ENCODE measurements around the gene PLXNB3. TPM values are rescaled to one million over a fixed set of nuclear protein-coding genes. Genes with fewer than 3 reads are reported as not detected.

The PLXNB3 gene
- total and polyA plus RNA-seq, 2 of the 13 experiments (the other 11 are each of a cell fraction or from before 2014, with no cell fraction given), result 3.0 to 6.9 TPM

DNA sequence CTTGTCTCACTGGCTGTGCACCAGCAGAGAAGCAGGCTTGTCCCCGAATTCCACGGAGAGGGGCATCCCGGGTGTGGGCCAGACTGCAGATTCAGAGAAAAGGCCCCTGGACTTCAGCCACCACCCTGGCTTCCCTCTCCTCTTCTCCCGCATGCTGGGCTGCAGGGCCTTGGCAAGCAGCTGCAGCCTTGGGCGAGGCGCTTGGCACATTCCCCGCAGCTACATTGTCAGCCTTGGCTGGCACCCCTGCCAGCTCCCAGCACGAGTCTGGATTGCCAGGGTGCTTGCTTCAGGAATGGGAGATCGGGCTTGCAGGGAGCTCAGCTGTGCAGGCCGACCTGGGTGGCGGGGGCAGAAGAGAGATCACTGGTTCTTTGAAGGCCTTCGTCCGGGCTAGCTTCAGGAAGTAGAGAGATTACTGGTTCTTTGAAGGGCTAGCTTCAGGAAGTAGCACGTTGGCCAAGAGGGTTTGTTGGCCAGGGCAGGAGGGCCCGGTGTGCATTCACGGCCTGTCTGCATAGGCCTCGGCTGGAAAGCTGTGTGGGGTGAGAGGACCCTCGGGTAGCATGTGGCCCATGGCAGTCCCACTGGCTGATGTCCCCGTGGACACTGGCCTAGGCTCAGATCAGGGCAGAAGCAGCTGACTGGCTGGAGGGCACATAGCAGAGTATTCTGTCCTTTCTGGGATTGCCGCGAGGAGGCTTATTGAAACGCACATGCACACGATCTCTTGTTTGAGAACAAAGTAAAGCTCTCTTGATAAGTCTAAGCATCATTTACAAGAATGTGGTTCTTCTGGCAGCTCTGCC is 36.7 kb upstream of the PLXNB3 start (continued):
- TF ChIP-seq, protein P1, sequence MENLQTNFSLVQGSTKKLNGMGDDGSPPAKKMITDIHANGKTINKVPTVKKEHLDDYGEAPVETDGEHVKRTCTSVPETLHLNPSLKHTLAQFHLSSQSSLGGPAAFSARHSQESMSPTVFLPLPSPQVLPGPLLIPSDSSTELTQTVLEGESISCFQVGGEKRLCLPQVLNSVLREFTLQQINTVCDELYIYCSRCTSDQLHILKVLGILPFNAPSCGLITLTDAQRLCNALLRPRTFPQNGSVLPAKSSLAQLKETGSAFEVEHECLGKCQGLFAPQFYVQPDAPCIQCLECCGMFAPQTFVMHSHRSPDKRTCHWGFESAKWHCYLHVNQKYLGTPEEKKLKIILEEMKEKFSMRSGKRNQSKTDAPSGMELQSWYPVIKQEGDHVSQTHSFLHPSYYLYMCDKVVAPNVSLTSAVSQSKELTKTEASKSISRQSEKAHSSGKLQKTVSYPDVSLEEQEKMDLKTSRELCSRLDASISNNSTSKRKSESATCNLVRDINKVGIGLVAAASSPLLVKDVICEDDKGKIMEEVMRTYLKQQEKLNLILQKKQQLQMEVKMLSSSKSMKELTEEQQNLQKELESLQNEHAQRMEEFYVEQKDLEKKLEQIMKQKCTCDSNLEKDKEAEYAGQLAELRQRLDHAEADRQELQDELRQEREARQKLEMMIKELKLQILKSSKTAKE (CRISPR knock-in tag; IDR thresholded peaks at IDR 0.05; ENCODE audit: borderline replicate concordance), result no peak
- TF ChIP-seq GABPA (IDR thresholded peaks at IDR 0.05; ENCODE audit: low read depth, low read length) (no peak), GABPA (CRISPR knock-in tag; IDR thresholded peaks at IDR 0.05; ENCODE audit: low read depth) (peak; percentile 21; the same call in 1 of the 2 replicates), ZNF563 (CRISPR knock-in tag; IDR thresholded peaks at IDR 0.05) (no peak), MED1 (CRISPR knock-in tag; IDR thresholded peaks at IDR 0.05) (0 out of 2 replicates have a peak, but pooled peaks have one; percentile 23), FOSL2 (CRISPR knock-in tag; IDR thresholded peaks at IDR 0.05) (no peak), ZNF737 (CRISPR knock-in tag; IDR thresholded peaks at IDR 0.05; ENCODE audit: borderline replicate concordance) (no peak), MEF2D (CRISPR knock-in tag; IDR thresholded peaks at IDR 0.05) (no peak), XBP1 (CRISPR knock-in tag; IDR thresholded peaks at IDR 0.05) (no peak), EP300 (IDR thresholded peaks at IDR 0.05; ENCODE audit: low read depth in 2 of 2, low read length in 2 of 2) (no peak), EP300 (CRISPR knock-in tag; IDR thresholded peaks at IDR 0.05; ENCODE audit: borderline replicate concordance) (no peak), PPARG (CRISPR knock-in tag; conservative IDR thresholded peaks at IDR 0.05) (no peak), GTF2F1 (IDR thresholded peaks at IDR 0.05; ENCODE audit: low read length) (no peak), SP2 (CRISPR knock-in tag; IDR thresholded peaks at IDR 0.05) (no peak), AKAP8 (CRISPR knock-in tag; IDR thresholded peaks at IDR 0.05) (no peak)
- TF ChIP-seq, protein P2, sequence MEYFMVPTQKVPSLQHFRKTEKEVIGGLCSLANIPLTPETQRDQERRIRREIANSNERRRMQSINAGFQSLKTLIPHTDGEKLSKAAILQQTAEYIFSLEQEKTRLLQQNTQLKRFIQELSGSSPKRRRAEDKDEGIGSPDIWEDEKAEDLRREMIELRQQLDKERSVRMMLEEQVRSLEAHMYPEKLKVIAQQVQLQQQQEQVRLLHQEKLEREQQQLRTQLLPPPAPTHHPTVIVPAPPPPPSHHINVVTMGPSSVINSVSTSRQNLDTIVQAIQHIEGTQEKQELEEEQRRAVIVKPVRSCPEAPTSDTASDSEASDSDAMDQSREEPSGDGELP (IDR thresholded peaks at IDR 0.05; ENCODE audit: borderline replicate concordance, low read depth), result peak; percentile 46; the same call in 1 of the 2 replicates
- TF ChIP-seq, protein P3, sequence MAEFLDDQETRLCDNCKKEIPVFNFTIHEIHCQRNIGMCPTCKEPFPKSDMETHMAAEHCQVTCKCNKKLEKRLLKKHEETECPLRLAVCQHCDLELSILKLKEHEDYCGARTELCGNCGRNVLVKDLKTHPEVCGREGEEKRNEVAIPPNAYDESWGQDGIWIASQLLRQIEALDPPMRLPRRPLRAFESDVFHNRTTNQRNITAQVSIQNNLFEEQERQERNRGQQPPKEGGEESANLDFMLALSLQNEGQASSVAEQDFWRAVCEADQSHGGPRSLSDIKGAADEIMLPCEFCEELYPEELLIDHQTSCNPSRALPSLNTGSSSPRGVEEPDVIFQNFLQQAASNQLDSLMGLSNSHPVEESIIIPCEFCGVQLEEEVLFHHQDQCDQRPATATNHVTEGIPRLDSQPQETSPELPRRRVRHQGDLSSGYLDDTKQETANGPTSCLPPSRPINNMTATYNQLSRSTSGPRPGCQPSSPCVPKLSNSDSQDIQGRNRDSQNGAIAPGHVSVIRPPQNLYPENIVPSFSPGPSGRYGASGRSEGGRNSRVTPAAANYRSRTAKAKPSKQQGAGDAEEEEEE (CRISPR knock-in tag; IDR thresholded peaks at IDR 0.05; ENCODE audit: borderline replicate concordance), result no peak
- TF ChIP-seq, protein P4, sequence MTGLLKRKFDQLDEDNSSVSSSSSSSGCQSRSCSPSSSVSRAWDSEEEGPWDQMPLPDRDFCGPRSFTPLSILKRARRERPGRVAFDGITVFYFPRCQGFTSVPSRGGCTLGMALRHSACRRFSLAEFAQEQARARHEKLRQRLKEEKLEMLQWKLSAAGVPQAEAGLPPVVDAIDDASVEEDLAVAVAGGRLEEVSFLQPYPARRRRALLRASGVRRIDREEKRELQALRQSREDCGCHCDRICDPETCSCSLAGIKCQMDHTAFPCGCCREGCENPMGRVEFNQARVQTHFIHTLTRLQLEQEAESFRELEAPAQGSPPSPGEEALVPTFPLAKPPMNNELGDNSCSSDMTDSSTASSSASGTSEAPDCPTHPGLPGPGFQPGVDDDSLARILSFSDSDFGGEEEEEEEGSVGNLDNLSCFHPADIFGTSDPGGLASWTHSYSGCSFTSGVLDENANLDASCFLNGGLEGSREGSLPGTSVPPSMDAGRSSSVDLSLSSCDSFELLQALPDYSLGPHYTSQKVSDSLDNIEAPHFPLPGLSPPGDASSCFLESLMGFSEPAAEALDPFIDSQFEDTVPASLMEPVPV (CRISPR knock-in tag; IDR thresholded peaks at IDR 0.05), result no peak
- TF ChIP-seq, protein P5, sequence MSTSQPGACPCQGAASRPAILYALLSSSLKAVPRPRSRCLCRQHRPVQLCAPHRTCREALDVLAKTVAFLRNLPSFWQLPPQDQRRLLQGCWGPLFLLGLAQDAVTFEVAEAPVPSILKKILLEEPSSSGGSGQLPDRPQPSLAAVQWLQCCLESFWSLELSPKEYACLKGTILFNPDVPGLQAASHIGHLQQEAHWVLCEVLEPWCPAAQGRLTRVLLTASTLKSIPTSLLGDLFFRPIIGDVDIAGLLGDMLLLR (CRISPR knock-in tag; IDR thresholded peaks at IDR 0.05), result no peak
- TF ChIP-seq, protein P6, sequence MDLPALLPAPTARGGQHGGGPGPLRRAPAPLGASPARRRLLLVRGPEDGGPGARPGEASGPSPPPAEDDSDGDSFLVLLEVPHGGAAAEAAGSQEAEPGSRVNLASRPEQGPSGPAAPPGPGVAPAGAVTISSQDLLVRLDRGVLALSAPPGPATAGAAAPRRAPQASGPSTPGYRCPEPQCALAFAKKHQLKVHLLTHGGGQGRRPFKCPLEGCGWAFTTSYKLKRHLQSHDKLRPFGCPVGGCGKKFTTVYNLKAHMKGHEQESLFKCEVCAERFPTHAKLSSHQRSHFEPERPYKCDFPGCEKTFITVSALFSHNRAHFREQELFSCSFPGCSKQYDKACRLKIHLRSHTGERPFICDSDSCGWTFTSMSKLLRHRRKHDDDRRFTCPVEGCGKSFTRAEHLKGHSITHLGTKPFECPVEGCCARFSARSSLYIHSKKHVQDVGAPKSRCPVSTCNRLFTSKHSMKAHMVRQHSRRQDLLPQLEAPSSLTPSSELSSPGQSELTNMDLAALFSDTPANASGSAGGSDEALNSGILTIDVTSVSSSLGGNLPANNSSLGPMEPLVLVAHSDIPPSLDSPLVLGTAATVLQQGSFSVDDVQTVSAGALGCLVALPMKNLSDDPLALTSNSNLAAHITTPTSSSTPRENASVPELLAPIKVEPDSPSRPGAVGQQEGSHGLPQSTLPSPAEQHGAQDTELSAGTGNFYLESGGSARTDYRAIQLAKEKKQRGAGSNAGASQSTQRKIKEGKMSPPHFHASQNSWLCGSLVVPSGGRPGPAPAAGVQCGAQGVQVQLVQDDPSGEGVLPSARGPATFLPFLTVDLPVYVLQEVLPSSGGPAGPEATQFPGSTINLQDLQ (CRISPR knock-in tag; IDR thresholded peaks at IDR 0.05), result no peak

Measured in HepG2 (cell line).